Esophagus squamous epithelium (tissue), 4 donors: ENCODE data around the gene TSR3.

Experiments used
- POLR2A ChIP-seq, 4 donors: fragments of 450-650 bp; IDR thresholded peaks; one replicate each; pipeline ENCODE4 v1.6.1; 2017; ENCODE audit warnings: antibody characterized with exemption in 4 of 4, mild to moderate bottlenecking in 4 of 4, moderate library complexity in 3 of 4
- TF ChIP-seq, protein P1 (sequence below), 6 experiments: fragments of 450-650 bp in 4 of 6; fragments of 200-600 bp in 2 of 6; sonication (generic) in 2 of 6; IDR thresholded peaks; one replicate each; pipeline ENCODE4 v1.5.1; 2016 to 2019; ENCODE audit warnings: antibody characterized with exemption in 6 of 6, mild to moderate bottlenecking in 4 of 6, moderate library complexity in 4 of 6

DNA sequence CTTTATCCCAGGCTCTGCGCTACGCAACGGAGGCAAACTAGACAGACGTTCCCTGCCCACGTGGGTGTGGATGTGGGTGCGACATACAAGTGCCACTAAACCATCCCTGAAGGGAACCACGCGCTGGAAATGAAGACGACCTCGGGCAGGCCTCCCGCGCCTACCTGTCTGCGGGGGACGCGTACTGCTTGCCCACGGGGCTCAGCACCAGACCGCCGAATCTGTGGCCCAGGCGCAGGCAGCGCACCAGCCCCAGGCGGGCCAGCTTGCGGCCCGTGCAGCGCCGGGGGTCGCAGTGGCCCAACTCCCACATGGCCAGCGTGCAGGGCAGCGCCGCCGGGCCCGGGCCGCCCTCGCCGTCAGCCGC, 480 bp downstream of the TSR3 start:
- TF ChIP-seq, protein P1, sequence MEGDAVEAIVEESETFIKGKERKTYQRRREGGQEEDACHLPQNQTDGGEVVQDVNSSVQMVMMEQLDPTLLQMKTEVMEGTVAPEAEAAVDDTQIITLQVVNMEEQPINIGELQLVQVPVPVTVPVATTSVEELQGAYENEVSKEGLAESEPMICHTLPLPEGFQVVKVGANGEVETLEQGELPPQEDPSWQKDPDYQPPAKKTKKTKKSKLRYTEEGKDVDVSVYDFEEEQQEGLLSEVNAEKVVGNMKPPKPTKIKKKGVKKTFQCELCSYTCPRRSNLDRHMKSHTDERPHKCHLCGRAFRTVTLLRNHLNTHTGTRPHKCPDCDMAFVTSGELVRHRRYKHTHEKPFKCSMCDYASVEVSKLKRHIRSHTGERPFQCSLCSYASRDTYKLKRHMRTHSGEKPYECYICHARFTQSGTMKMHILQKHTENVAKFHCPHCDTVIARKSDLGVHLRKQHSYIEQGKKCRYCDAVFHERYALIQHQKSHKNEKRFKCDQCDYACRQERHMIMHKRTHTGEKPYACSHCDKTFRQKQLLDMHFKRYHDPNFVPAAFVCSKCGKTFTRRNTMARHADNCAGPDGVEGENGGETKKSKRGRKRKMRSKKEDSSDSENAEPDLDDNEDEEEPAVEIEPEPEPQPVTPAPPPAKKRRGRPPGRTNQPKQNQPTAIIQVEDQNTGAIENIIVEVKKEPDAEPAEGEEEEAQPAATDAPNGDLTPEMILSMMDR (IDR thresholded peaks at IDR 0.05): no peak
- TF ChIP-seq POLR2A (IDR thresholded peaks at IDR 0.05): no peak
